ENCODE results near the gene ZEB1. TPM values are rescaled to one million over a fixed set of nuclear protein-coding genes. Genes with fewer than 3 reads are reported as not detected.
"Not testable (repeated sequence)": the region's sequence is repeated elsewhere in the genome, so short reads cannot be mapped to it uniquely, and the experiment has no call there.

The ZEB1 gene
- total RNA-seq, 1 donor from 2014 or later, result 29.9 TPM

DNA sequence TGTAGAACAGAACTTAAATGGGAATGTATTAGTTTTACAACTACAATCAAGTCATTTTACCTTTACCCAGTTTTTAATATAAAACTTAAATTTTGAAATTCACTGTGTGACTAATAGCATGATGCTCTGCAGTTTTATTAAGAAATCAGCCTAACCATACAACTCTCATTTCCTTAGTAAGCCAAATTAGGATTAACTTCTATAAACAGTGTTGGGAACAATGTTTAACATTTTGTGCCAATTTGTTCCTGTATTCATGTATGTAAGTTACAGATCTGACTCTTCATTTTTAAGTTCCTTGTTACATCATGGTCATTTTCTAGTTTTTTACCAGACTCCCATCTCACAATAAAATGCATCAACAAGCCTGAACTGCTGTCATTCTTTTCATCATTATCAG, 209.8 kb downstream of the ZEB1 start:
- Mint-ChIP-seq H3K9me3 (peaks cover 3% of the 10 kb centered on the region), H3K4me3 (no peak overlapping the region), H3K4me1 (ENCODE audit: unreplicated experiment) (no peaks in the 10 kb centered on the region), H3K36me3 (peaks cover 11% of the 10 kb centered on the region), H3K27me3 (no peaks in the 10 kb centered on the region), H3K27ac (no peak overlapping the region)
- TF ChIP-seq, protein P1, sequence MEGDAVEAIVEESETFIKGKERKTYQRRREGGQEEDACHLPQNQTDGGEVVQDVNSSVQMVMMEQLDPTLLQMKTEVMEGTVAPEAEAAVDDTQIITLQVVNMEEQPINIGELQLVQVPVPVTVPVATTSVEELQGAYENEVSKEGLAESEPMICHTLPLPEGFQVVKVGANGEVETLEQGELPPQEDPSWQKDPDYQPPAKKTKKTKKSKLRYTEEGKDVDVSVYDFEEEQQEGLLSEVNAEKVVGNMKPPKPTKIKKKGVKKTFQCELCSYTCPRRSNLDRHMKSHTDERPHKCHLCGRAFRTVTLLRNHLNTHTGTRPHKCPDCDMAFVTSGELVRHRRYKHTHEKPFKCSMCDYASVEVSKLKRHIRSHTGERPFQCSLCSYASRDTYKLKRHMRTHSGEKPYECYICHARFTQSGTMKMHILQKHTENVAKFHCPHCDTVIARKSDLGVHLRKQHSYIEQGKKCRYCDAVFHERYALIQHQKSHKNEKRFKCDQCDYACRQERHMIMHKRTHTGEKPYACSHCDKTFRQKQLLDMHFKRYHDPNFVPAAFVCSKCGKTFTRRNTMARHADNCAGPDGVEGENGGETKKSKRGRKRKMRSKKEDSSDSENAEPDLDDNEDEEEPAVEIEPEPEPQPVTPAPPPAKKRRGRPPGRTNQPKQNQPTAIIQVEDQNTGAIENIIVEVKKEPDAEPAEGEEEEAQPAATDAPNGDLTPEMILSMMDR (conservative IDR thresholded peaks at IDR 0.05), result no peak
- DNase-seq (ENCODE audit: extremely low spot score, unreplicated experiment), result no peak

DNA sequence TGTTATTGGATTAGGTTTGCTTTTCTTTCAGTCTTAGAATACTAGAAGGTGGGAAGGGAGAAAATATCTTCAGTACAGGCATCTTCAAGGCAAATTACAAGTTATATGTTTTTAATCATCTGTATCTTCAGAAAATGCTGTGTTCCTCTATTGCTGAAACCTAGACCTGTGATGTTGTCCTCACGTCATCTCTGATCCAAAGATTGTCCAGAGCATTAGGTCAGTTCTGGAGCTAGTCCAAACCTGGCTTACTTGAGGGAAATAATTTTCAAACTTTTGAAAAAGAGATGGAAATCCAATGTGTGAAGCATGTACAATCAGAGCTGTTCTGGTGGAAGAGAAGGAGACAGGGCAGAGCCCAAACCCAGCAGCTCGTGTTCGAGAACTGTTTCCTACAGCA, 217.3 kb downstream of the ZEB1 start:
- no peak for DNase-seq (ENCODE audit: extremely low spot score, unreplicated experiment)
- no peak overlapping the region for H3K27ac Mint-ChIP-seq
- no peaks in the 10 kb centered on the region for H3K36me3 Mint-ChIP-seq
- H3K27me3 Mint-ChIP-seq, result peaks cover 2% of the 10 kb centered on the region
- no peak overlapping the region for H3K4me3 Mint-ChIP-seq
- H3K9me3 Mint-ChIP-seq, result peaks cover 11% of the 10 kb centered on the region
- TF ChIP-seq, protein P1 (conservative IDR thresholded peaks at IDR 0.05), result no peak
- H3K4me1 Mint-ChIP-seq (ENCODE audit: unreplicated experiment), result no peaks in the 10 kb centered on the region

DNA sequence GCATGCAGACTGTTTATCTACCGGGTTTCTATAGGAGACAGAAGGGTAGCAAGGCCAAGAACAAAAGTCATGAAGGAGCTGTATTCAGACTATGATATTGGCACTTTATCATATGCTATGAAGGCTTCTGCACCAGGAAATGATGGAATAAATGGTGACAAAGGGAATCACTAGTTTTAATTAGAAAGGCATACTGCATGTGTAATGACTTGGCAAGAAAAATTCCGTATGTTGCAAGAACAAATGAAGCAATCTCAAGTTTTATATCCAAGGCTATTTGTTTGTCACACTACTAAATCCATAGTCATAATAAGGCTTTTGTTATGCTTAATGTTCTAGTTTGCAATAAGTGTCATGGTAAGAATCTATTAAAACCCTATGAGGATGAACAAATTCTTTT, 230.9 kb downstream of the ZEB1 start:
- Mint-ChIP-seq H3K4me1 (ENCODE audit: unreplicated experiment) (no peaks in the 10 kb centered on the region), H3K27ac (no peak overlapping the region), H3K4me3 (no peak overlapping the region), H3K36me3 (no peaks in the 10 kb centered on the region), H3K27me3 (no peaks in the 10 kb centered on the region), H3K9me3 (peaks cover 5% of the 10 kb centered on the region)
- no peak for DNase-seq (ENCODE audit: extremely low spot score, unreplicated experiment)
- TF ChIP-seq, protein P1 (conservative IDR thresholded peaks at IDR 0.05), result no peak

DNA sequence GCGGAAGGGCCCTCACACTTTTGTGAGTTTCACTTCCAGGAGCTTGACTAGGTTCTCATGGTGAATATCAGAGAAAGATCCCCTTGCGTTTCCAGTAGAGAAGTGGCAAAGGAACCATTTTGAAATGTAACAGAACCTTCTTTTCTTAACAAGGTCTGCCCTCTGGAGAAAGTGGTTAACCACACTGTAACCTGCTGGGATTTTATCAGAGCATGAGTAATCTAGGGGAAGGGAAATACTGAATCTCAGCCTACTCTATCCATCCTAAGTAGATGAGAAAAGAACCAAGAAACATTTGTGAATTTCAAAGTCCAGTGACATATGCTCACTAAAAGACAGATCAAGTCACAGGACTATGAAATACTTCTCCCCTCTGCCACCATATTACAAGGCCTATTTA, 235.5 kb downstream of the ZEB1 start:
- Mint-ChIP-seq H3K4me1 (ENCODE audit: unreplicated experiment) (no peaks in the 10 kb centered on the region), H3K27me3 (no peaks in the 10 kb centered on the region), H3K27ac (no peak overlapping the region), H3K9me3 (peaks cover 15% of the 10 kb centered on the region), H3K4me3 (no peak overlapping the region), H3K36me3 (no peaks in the 10 kb centered on the region)
- TF ChIP-seq, protein P1 (conservative IDR thresholded peaks at IDR 0.05), result no peak
- no peak for DNase-seq (ENCODE audit: extremely low spot score, unreplicated experiment)

DNA sequence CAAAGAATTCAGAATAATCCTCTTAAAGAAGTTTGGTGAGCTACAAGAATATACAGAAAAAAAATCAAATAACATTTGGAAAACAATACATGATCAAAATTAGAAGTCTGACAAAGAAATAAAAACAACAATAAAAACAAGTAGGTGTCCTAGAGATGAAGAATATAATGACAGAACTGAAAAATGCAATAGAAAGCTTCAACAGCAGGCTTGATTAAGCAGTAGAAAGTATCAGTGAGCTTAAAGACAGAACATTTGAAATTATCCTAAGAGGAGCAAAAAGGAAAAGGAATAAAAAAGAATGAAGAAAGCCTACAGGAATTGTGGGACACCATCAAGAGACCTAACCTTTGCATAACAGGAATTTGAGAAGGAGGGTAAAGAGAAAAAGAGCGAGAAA, 238.8 kb downstream of the ZEB1 start:
- DNase-seq (ENCODE audit: extremely low spot score, unreplicated experiment), result no peak
- no peaks in the 10 kb centered on the region for H3K4me1 Mint-ChIP-seq (ENCODE audit: unreplicated experiment)
- TF ChIP-seq, protein P1 (conservative IDR thresholded peaks at IDR 0.05), result no peak
- H3K27me3 Mint-ChIP-seq, result no peaks in the 10 kb centered on the region
- no peak overlapping the region for H3K4me3 Mint-ChIP-seq
- H3K9me3 Mint-ChIP-seq, result peaks cover 13% of the 10 kb centered on the region
- no peaks in the 10 kb centered on the region for H3K36me3 Mint-ChIP-seq
- no peak overlapping the region for H3K27ac Mint-ChIP-seq

DNA sequence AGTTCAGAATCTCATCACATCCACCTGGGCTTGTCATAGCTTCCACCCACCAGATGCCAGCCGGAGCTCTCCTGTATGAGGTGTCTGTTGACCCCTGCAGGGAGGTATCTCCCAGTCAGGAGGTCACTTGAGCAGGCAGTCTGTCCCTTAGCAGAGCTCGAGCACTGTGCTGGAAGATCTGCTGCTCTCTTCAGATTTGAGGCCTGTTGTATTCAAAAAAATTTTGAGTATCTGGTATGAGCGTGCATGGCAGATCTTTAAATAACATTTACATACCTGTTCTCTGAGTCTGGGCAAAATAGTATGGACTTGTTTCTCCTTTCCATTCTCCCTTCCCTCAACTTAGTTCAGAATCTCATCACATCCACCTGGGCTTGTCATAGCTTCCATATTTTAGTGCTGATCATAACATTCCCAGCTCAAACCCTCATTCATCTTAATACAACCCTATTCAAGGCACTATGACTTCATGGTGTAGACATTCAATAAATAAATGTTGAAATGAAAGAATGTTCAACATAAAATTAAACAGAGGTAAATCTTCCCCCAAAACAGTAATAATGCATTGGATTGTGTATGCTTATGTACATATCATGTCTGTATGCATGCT, 249.3 kb downstream of the ZEB1 start:
- not testable (repeated sequence) for DNase-seq (ENCODE audit: extremely low spot score, unreplicated experiment); H3K4me1 Mint-ChIP-seq (ENCODE audit: unreplicated experiment); H3K27ac Mint-ChIP-seq; H3K4me3 Mint-ChIP-seq; H3K36me3 Mint-ChIP-seq; H3K27me3 Mint-ChIP-seq; H3K9me3 Mint-ChIP-seq

Measured in type B pancreatic cell (in vitro differentiated cells).